SK-N-SH treated with all-trans-retinoic acid at 6 μM for 48 hours (cell line): ENCODE measurements around the gene LIFR.

Experiments used
- ATAC-seq: fragments of 200-7000 bp; cut with Tn5 transposase; 3 replicates; pipeline ENCODE4 v1.9.1; 2020; ENCODE audit warnings: mild to moderate bottlenecking, moderate library complexity
- ARNTL ChIP-seq: fragments of 450-650 bp; formaldehyde crosslinking; IDR thresholded peaks from 2 replicates; pipeline ENCODE4 v1.5.0; 2020; ENCODE audit warnings: low read depth, mild to moderate bottlenecking, moderate library complexity, borderline replicate concordance
- BACH2 ChIP-seq: fragments of 250-450 bp; sonication (Bioruptor Pico); IDR thresholded peaks from 2 replicates; pipeline ENCODE4 v1.9.0; 2021; ENCODE audit warnings: mild to moderate bottlenecking, borderline replicate concordance
- CSDC2 ChIP-seq: fragments of 250-450 bp; sonication (Bioruptor Pico); IDR thresholded peaks from 2 replicates; pipeline ENCODE4 v1.5.0; 2020; ENCODE audit warnings: mild to moderate bottlenecking, moderate library complexity
- GLIS3 ChIP-seq: fragments of 250-450 bp; sonication (Bioruptor Pico); IDR thresholded peaks from 2 replicates; pipeline ENCODE4 v1.5.0; 2020; ENCODE audit warnings: mild to moderate bottlenecking, moderate library complexity
- ISL1 ChIP-seq: fragments of 250-450 bp; sonication (Bioruptor Pico); IDR thresholded peaks from 2 replicates; pipeline ENCODE4 v2.1.2; 2022; ENCODE audit warnings: mild to moderate bottlenecking, moderate library complexity
- PPARA ChIP-seq: fragments of 250-450 bp; sonication (Bioruptor Pico); IDR thresholded peaks from 2 replicates; pipeline ENCODE4 v1.5.0; 2020; ENCODE audit warnings: mild to moderate bottlenecking, borderline replicate concordance
- RARB ChIP-seq: fragments of 250-450 bp; sonication (Bioruptor Pico); IDR thresholded peaks from 2 replicates; pipeline ENCODE4 v1.8.0; 2021; ENCODE audit warnings: mild to moderate bottlenecking, moderate library complexity
- SNAI2 ChIP-seq: fragments of 250-450 bp; sonication (Bioruptor Pico); IDR thresholded peaks from 2 replicates; pipeline ENCODE4 v1.5.0; 2020; ENCODE audit warnings: mild to moderate bottlenecking, moderate library complexity
- TCF4 ChIP-seq: fragments of 250-450 bp; sonication (Bioruptor Pico); IDR thresholded peaks from 2 replicates; pipeline ENCODE4 v1.8.0; 2021; ENCODE audit warnings: mild to moderate bottlenecking, moderate library complexity, borderline replicate concordance
- TOX ChIP-seq: fragments of 250-450 bp; sonication (Bioruptor Pico); IDR thresholded peaks from 2 replicates; pipeline ENCODE4 v1.8.0; 2021; ENCODE audit warnings: mild to moderate bottlenecking, moderate library complexity, borderline replicate concordance
- ZC3H10 ChIP-seq: fragments of 250-450 bp; sonication (Bioruptor Pico); IDR thresholded peaks from 2 replicates; pipeline ENCODE4 v1.5.1; 2021; ENCODE audit warnings: mild to moderate bottlenecking, moderate library complexity
- ZFP3 ChIP-seq: fragments of 250-450 bp; sonication (Bioruptor Pico); IDR thresholded peaks from 2 replicates; pipeline ENCODE4 v1.5.0; 2020; ENCODE audit warnings: mild to moderate bottlenecking, moderate library complexity
- ZNF565 ChIP-seq: fragments of 450-650 bp; formaldehyde crosslinking; conservative IDR thresholded peaks from 2 replicates; pipeline ENCODE4 v1.5.0; 2020; ENCODE audit warnings: low read depth, mild to moderate bottlenecking, moderate library complexity
- ZNF8 ChIP-seq: fragments of 450-650 bp; formaldehyde crosslinking; IDR thresholded peaks from 2 replicates; pipeline ENCODE4 v1.5.0; 2020; ENCODE audit warnings: mild to moderate bottlenecking, moderate library complexity
- TF ChIP-seq, protein P1 (sequence below): fragments of 250-450 bp; sonication (Bioruptor Pico); IDR thresholded peaks from 2 replicates; pipeline ENCODE4 v1.5.0; 2020; ENCODE audit warnings: mild to moderate bottlenecking, moderate library complexity
- TF ChIP-seq, protein P2 (sequence below): fragments of 250-450 bp; sonication (Bioruptor Pico); IDR thresholded peaks from 2 replicates; pipeline ENCODE4 v1.8.0; 2020; ENCODE audit warnings: mild to moderate bottlenecking, moderate library complexity, borderline replicate concordance
- TF ChIP-seq, protein P3 (sequence below): fragments of 250-450 bp; sonication (Bioruptor Pico); IDR thresholded peaks from 2 replicates; pipeline ENCODE4 v1.8.0; 2021; ENCODE audit warnings: low read depth, mild to moderate bottlenecking, moderate library complexity, borderline replicate concordance
- TF ChIP-seq, protein P4 (sequence below): fragments of 250-450 bp; sonication (Bioruptor Pico); IDR thresholded peaks from 2 replicates; pipeline ENCODE4 v1.5.1; 2021; ENCODE audit warnings: mild to moderate bottlenecking, moderate library complexity
- TF ChIP-seq, protein P5 (sequence below): fragments of 250-450 bp; sonication (Bioruptor Pico); IDR thresholded peaks from 2 replicates; pipeline ENCODE4 v1.5.1; 2020; ENCODE audit warnings: low read depth, mild to moderate bottlenecking, moderate library complexity

LIFR gene

DNA sequence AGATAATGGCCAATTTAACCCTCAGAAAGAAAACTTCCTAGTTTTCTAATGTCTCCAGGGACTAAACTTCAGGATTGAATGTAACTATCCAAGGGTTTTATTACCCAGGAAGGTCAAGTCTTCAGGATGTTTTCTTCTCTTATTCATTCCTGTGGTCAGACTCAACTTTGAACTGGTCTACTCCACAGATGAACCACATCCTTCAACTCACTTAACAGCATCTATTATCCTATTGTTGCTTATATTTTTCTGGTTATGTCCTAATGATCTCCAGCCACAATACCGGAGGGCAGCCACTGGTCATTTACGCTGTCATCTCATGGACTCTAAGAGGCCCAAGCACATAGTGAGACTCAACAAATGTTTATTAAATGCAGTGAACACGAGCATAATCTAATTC lies 47.2 kb upstream of the LIFR start:
- no peak for ATAC-seq
- TF ChIP-seq PPARA (CRISPR knock-in tag) (no peak), ZNF565 (CRISPR knock-in tag) (no peak), TOX (CRISPR knock-in tag) (no peak), RARB (CRISPR knock-in tag) (no peak), ARNTL (no peak), SNAI2 (CRISPR knock-in tag) (no peak), GLIS3 (CRISPR knock-in tag) (no peak), ISL1 (CRISPR knock-in tag) (no peak), BACH2 (CRISPR knock-in tag) (no peak), TCF4 (CRISPR knock-in tag) (no peak), ZC3H10 (no peak), ZNF8 (no peak)
- TF ChIP-seq, protein P1, sequence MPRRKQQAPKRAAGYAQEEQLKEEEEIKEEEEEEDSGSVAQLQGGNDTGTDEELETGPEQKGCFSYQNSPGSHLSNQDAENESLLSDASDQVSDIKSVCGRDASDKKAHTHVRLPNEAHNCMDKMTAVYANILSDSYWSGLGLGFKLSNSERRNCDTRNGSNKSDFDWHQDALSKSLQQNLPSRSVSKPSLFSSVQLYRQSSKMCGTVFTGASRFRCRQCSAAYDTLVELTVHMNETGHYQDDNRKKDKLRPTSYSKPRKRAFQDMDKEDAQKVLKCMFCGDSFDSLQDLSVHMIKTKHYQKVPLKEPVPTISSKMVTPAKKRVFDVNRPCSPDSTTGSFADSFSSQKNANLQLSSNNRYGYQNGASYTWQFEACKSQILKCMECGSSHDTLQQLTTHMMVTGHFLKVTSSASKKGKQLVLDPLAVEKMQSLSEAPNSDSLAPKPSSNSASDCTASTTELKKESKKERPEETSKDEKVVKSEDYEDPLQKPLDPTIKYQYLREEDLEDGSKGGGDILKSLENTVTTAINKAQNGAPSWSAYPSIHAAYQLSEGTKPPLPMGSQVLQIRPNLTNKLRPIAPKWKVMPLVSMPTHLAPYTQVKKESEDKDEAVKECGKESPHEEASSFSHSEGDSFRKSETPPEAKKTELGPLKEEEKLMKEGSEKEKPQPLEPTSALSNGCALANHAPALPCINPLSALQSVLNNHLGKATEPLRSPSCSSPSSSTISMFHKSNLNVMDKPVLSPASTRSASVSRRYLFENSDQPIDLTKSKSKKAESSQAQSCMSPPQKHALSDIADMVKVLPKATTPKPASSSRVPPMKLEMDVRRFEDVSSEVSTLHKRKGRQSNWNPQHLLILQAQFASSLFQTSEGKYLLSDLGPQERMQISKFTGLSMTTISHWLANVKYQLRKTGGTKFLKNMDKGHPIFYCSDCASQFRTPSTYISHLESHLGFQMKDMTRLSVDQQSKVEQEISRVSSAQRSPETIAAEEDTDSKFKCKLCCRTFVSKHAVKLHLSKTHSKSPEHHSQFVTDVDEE, result no peak
- TF ChIP-seq, protein P2, sequence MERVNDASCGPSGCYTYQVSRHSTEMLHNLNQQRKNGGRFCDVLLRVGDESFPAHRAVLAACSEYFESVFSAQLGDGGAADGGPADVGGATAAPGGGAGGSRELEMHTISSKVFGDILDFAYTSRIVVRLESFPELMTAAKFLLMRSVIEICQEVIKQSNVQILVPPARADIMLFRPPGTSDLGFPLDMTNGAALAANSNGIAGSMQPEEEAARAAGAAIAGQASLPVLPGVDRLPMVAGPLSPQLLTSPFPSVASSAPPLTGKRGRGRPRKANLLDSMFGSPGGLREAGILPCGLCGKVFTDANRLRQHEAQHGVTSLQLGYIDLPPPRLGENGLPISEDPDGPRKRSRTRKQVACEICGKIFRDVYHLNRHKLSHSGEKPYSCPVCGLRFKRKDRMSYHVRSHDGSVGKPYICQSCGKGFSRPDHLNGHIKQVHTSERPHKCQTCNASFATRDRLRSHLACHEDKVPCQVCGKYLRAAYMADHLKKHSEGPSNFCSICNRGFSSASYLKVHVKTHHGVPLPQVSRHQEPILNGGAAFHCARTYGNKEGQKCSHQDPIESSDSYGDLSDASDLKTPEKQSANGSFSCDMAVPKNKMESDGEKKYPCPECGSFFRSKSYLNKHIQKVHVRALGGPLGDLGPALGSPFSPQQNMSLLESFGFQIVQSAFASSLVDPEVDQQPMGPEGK, result no peak
- TF ChIP-seq, protein P3, sequence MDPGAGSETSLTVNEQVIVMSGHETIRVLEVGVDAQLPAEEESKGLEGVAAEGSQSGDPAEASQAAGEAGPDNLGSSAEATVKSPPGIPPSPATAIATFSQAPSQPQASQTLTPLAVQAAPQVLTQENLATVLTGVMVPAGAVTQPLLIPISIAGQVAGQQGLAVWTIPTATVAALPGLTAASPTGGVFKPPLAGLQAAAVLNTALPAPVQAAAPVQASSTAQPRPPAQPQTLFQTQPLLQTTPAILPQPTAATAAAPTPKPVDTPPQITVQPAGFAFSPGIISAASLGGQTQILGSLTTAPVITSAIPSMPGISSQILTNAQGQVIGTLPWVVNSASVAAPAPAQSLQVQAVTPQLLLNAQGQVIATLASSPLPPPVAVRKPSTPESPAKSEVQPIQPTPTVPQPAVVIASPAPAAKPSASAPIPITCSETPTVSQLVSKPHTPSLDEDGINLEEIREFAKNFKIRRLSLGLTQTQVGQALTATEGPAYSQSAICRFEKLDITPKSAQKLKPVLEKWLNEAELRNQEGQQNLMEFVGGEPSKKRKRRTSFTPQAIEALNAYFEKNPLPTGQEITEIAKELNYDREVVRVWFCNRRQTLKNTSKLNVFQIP (CRISPR knock-in tag), result no peak

DNA sequence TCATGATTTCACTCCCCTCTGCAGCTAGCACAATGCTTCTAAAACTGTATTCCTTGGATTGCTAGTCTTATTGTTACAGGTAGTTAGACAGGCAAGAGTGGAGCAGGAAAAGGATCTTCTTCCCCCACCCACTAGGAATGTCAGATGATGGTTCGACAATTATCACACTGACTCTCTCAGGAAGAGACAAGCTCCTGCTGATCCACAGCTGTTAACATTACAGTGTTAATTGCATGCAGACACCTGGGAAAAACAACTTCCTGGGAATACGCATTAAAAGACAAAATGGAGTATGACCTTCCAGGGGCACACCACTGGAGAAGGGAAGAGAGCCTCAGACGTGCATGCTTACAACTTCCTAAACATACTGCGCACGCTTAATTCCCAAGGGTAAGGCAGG lies 46.2 kb upstream of the LIFR start:
- no peak for TF ChIP-seq ARNTL
- TF ChIP-seq, protein P3 (CRISPR knock-in tag), result no peak
- no peak for TF ChIP-seq BACH2 (CRISPR knock-in tag)
- TF ChIP-seq ZFP3 (CRISPR knock-in tag), result no peak
- TF ChIP-seq GLIS3 (CRISPR knock-in tag), result no peak
- TF ChIP-seq ISL1 (CRISPR knock-in tag), result no peak
- no peak for TF ChIP-seq TCF4 (CRISPR knock-in tag)
- TF ChIP-seq SNAI2 (CRISPR knock-in tag), result no peak
- TF ChIP-seq ZNF565 (CRISPR knock-in tag), result no peak
- TF ChIP-seq, protein P1, result no peak
- TF ChIP-seq, protein P4, sequence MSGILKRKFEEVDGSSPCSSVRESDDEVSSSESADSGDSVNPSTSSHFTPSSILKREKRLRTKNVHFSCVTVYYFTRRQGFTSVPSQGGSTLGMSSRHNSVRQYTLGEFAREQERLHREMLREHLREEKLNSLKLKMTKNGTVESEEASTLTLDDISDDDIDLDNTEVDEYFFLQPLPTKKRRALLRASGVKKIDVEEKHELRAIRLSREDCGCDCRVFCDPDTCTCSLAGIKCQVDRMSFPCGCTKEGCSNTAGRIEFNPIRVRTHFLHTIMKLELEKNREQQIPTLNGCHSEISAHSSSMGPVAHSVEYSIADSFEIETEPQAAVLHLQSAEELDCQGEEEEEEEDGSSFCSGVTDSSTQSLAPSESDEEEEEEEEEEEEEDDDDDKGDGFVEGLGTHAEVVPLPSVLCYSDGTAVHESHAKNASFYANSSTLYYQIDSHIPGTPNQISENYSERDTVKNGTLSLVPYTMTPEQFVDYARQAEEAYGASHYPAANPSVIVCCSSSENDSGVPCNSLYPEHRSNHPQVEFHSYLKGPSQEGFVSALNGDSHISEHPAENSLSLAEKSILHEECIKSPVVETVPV (CRISPR knock-in tag), result no peak
- TF ChIP-seq CSDC2 (CRISPR knock-in tag), result no peak
- TF ChIP-seq, protein P5, sequence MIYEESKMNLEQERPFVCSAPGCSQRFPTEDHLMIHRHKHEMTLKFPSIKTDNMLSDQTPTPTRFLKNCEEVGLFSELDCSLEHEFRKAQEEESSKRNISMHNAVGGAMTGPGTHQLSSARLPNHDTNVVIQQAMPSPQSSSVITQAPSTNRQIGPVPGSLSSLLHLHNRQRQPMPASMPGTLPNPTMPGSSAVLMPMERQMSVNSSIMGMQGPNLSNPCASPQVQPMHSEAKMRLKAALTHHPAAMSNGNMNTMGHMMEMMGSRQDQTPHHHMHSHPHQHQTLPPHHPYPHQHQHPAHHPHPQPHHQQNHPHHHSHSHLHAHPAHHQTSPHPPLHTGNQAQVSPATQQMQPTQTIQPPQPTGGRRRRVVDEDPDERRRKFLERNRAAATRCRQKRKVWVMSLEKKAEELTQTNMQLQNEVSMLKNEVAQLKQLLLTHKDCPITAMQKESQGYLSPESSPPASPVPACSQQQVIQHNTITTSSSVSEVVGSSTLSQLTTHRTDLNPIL (CRISPR knock-in tag), result no peak
- no peak for TF ChIP-seq TOX (CRISPR knock-in tag)
- TF ChIP-seq, all 23 proteins: peak for 0
- ATAC-seq, result no peak
